MM.1S (cell line): ENCODE data around the gene SYT9.

Experiments used
- DNase-seq: peaks from one replicate; pipeline ENCODE4 v3.0.0-alpha.2; 2015
- H2AFZ ChIP-seq: fragments of 300-600 bp; sonication (generic); 2 replicates; pipeline ENCODE4 v1.6.0; 2016; ENCODE audit warnings: antibody characterized with exemption, low read length
- H3F3A ChIP-seq: fragments of 300-600 bp; sonication (generic); 2 replicates; pipeline ENCODE4 v1.6.1; 2016; ENCODE audit warnings: mild to moderate bottlenecking, antibody characterized with exemption, low read length, moderate library complexity, mixed read lengths; ENCODE audit not compliant: insufficient read depth
- H3K27ac ChIP-seq: fragments of 300-600 bp; sonication (generic); 2 replicates; pipeline ENCODE4 v1.5.1; 2016; ENCODE audit warnings: mild to moderate bottlenecking, low read length
- H3K27me3 ChIP-seq: fragments of 300-600 bp; sonication (generic); replicated peaks from 2 replicates; pipeline ENCODE4 v1.6.0; 2016; ENCODE audit warnings: low read length; ENCODE audit not compliant: insufficient read depth
- H3K36me3 ChIP-seq: fragments of 300-600 bp; sonication (generic); replicated peaks from 2 replicates; pipeline ENCODE4 v1.6.1; 2016; ENCODE audit warnings: mild to moderate bottlenecking, low read length, mixed read lengths; ENCODE audit not compliant: insufficient read depth
- H3K4me1 ChIP-seq: fragments of 300-600 bp; sonication (generic); 2 replicates; pipeline ENCODE4 v1.6.1; 2016; ENCODE audit warnings: low read length, mixed read lengths
- H3K4me2 ChIP-seq: fragments of 300-600 bp; sonication (generic); 2 replicates; pipeline ENCODE4 v1.6.0; 2016; ENCODE audit warnings: low read depth, low read length
- H3K4me3 ChIP-seq: fragments of 300-600 bp; sonication (generic); 2 replicates; pipeline ENCODE4 v1.5.1; 2016; ENCODE audit warnings: low read length, mixed read lengths
- H3K79me2 ChIP-seq: fragments of 300-600 bp; sonication (generic); 2 replicates; pipeline ENCODE4 v1.6.1; 2016; ENCODE audit warnings: mixed run types, low read length, mixed read lengths
- H3K9ac ChIP-seq: fragments of 300-600 bp; sonication (generic); 2 replicates; pipeline ENCODE4 v1.6.1; 2016; ENCODE audit warnings: low read length, mixed read lengths
- H3K9me2 ChIP-seq: fragments of 300-600 bp; sonication (generic); replicated peaks from 2 replicates; pipeline ENCODE4 v1.6.1; 2016; ENCODE audit warnings: mild to moderate bottlenecking, low read length, mixed read lengths; ENCODE audit not compliant: insufficient read depth
- H3K9me3 ChIP-seq: fragments of 300-600 bp; sonication (generic); replicated peaks from 2 replicates; pipeline ENCODE4 v1.6.1; 2016; ENCODE audit warnings: mild to moderate bottlenecking, low read length, mixed read lengths; ENCODE audit not compliant: insufficient read depth
- H4K20me1 ChIP-seq: fragments of 300-600 bp; sonication (generic); 2 replicates; pipeline ENCODE4 v1.6.1; 2016; ENCODE audit warnings: mild to moderate bottlenecking, low read length, moderate library complexity, mixed read lengths; ENCODE audit not compliant: insufficient read depth
- CTCF ChIP-seq: fragments of 300-600 bp; sonication (generic); IDR thresholded peaks from 2 replicates; pipeline ENCODE4 v1.5.1; 2016; ENCODE audit warnings: antibody characterized with exemption, low read length, mixed read lengths
- EZH2 ChIP-seq: fragments of 300-600 bp; sonication (generic); optimal IDR thresholded peaks from 2 replicates; pipeline ENCODE3; 2017; ENCODE audit warnings: low read depth, mild to moderate bottlenecking, antibody characterized with exemption, low read length, mixed read lengths
- EZH2phosphoT487 ChIP-seq: fragments of 300-600 bp; sonication (generic); IDR thresholded peaks from 2 replicates; pipeline ENCODE4 v1.6.1; 2018; ENCODE audit warnings: antibody characterized with exemption, low read length

The SYT9 gene

GRCh38 chr11:7251836-7252682 lies at the start of gene SYT9:
TSS of gene SYT9 (plus strand) at chr11:7251904. CDS start at chr11:7252187, 283 bp downstream.
- H3K36me3 ChIP-seq: no peaks in the 10 kb centered on the region
- no peaks in the 10 kb centered on the region for H4K20me1 ChIP-seq
- H3K27ac ChIP-seq: no peak within 1 kb of the TSS
- H3K4me1 ChIP-seq: no peaks in the 10 kb centered on the region
- H3F3A ChIP-seq: no peaks in the 10 kb centered on the region
- no peaks in the 10 kb centered on the region for H3K27me3 ChIP-seq
- H3K9ac ChIP-seq: peak within 1 kb of the TSS; percentile 18; the same call in 1 of the 2 replicates
- peak within 1 kb of the TSS; percentile 98 for H3K4me2 ChIP-seq
- H3K79me2 ChIP-seq: no peaks in the 10 kb centered on the region
- peak within 1 kb of the TSS; percentile 91 for H2AFZ ChIP-seq
- DNase-seq: peak; percentile 63
- TF ChIP-seq EZH2phosphoT487: no peak
- no peak for TF ChIP-seq EZH2
- no peak for TF ChIP-seq CTCF
- no peaks in the 10 kb centered on the region for H3K9me3 ChIP-seq
- no peaks in the 10 kb centered on the region for H3K9me2 ChIP-seq
- H3K4me3 ChIP-seq: peak within 1 kb of the TSS; percentile 69

- TF ChIP-seq EZH2phosphoT487: no peak
- no peak for TF ChIP-seq CTCF
- no peak for TF ChIP-seq EZH2
- H4K20me1 ChIP-seq: no peaks in the 10 kb centered on the region
- DNase-seq: no peak
These were observed 49.3 kb upstream of the SYT9 start for GRCh38 chr11:7202412-7202811.

GRCh38 chr11:7204778-7205177 lies 46.9 kb upstream of the SYT9 start:
- Histone ChIP-seq H3K9ac (no peak overlapping the region), H3K4me1 (no peaks in the 10 kb centered on the region), H3K4me3 (no peak overlapping the region), H3F3A (no peaks in the 10 kb centered on the region), H3K4me2 (no peak overlapping the region), H3K27me3 (no peaks in the 10 kb centered on the region), H3K27ac (no peak overlapping the region), H3K9me2 (no peaks in the 10 kb centered on the region), H3K79me2 (no peaks in the 10 kb centered on the region), H2AFZ (no peak overlapping the region), H3K9me3 (no peaks in the 10 kb centered on the region), H3K36me3 (no peaks in the 10 kb centered on the region), H4K20me1 (no peaks in the 10 kb centered on the region)
- TF ChIP-seq CTCF: no peak
- DNase-seq: no peak

More at GRCh38 chr11:7202412-7202811, 49.3 kb upstream of the SYT9 start:
- H3K9ac ChIP-seq: no peak overlapping the region
- no peaks in the 10 kb centered on the region for H3F3A ChIP-seq
- no peaks in the 10 kb centered on the region for H3K36me3 ChIP-seq
- no peak overlapping the region for H3K27ac ChIP-seq
- H2AFZ ChIP-seq: no peak overlapping the region
- H3K4me3 ChIP-seq: no peak overlapping the region
- no peaks in the 10 kb centered on the region for H3K27me3 ChIP-seq
- H3K9me3 ChIP-seq: no peaks in the 10 kb centered on the region
- no peaks in the 10 kb centered on the region for H3K79me2 ChIP-seq
- H3K4me2 ChIP-seq: no peak overlapping the region
- no peaks in the 10 kb centered on the region for H3K9me2 ChIP-seq
- no peaks in the 10 kb centered on the region for H3K4me1 ChIP-seq
